ENCODE measurements around the gene NDUFB11.
A peak's percentile ranks its signal among the peaks of the same experiment; 100 is the strongest.

NDUFB11 gene

DNA sequence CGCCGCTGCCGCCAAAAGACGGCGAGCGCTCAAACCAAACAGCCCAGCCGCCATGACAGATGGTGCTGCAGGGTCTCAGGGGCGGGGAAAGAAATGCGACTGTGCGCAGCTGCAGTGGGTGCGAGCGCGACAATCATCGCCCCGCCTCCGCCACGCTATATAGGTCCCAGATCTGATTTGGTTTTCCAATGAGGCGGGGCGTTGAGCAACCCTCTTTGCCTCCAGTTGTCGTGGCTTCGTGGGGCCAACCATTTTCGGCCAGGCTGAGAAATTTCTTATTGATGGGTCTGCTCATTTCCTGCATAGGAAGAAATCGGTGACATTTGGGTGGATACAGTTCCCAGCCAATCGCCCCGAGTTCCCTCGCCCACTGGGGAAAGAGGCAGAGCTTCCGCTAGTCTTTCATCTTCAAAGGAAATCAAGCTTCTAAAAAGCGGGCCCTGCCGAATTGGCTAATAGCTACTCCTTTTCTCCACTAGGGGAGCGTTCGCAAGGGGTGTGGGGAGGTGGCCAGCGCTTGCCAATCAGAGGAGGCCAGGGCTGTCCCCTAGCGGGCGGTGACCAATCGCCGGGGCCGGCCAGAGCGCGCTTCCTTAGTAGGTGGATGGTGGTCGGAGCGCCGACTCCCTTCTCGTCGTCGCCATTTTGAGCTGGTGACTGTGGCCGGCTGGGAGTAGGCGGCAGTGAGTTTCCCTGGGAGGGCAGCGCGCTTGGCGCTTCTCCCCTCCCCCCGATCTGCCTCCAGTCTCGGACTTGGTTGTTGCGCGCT lies at the start of gene NDUFB11, which contains the start of gene RBM10:
Gene NDUFB11, minus strand, starts transcription at position 77 of the 769 bp plus-strand sequence. Its CDS starts 23 bp downstream, at position 54.
Gene RBM10, plus strand, starts transcription at position 596 of the 769 bp plus-strand sequence. CDS start 2,261 bp downstream, outside the sequence.
- DNase-seq (ENCODE audit: low read depth), result peak; percentile 76

DNA sequence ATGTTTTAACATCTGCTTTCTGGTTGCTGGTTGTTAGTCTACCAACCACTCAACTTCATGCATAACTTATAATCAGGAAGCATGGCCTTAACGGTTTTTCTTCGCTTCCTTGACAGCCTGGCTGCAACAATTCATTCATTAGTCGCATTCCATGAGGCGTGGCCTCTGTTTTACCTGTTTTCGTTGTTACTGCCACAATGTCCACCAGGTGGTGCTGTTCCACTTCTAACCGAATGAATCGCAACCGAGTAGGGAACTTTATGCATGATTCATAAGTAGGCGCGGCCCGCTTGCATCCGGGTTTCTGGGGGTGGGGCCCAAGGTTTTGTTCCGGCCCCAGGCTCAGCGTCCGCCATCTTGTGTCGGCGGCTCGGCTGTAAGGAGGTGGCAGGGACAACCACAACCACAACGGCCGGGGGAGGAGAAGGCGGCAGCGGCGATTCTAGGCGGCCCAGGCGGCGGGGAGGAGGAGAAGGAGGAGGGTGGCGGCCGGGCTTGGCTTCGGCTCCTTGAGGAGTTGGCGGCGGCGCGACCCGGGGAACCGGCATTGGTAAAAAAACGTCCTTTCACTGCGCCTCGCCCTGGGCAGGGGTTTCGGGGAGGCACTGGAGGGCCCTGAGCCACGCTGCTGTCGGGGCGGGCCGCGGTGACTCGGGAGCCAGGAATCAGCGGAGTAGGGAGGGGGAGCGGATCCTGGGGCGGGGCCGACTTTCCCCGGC lies 49.1 kb upstream of the NDUFB11 start, which contains the start of gene UBA1:
Gene UBA1, plus strand, starts transcription at position 355 of the 719 bp plus-strand sequence. CDS start 4,974 bp downstream, outside the sequence.
- peak; percentile 85 for DNase-seq (ENCODE audit: low read depth)

DNA sequence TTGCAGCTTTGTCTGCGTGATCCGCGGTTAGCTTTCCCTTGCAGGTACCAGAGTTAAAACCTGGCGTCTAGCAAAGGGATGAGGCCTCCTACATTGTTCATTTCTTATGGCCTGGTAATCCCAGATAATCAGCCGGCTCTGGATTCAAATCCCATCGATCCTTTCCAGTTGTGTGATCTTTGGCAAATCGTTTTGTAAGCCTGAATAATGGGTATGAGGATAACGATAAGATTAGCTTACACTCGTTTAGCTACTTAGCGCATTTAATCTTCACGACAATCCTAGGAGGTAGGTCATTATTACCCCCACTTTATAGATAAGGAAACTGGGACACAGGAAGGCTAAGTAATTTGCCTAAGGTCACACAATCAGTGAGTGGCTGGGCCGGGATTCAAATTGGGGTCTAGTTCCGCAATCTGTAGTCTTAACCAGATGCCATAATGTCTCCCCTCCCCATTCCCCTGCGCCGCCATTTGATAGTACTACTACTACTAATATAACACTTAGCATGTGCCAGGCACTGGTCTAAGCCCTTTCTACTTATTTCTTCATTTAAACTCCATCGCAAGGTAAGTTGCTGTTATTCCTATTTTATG lies 47.4 kb upstream of the NDUFB11 start:
- no peak for DNase-seq (ENCODE audit: low read depth)

DNA sequence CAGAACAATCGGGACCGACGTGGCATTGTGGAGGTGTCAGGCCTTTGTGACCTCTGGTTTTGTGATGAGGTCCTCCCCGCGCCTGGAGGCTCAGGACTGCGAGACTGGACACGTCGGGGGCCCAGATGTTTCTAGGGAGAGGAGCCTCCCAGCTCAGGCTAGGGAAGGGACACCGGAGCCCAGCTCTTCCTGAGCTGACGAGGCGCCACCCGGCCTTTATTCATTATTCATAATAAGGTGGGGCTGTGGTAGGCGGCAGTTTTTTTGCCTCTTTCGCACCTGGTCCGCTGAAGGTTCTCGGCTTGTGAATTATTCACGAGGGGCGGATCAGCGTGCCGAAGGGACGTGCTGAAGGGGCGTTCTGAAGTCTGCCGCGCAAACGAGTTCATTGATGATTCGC lies 46.8 kb upstream of the NDUFB11 start:
- peak; percentile 22 for DNase-seq (ENCODE audit: low read depth)

DNA sequence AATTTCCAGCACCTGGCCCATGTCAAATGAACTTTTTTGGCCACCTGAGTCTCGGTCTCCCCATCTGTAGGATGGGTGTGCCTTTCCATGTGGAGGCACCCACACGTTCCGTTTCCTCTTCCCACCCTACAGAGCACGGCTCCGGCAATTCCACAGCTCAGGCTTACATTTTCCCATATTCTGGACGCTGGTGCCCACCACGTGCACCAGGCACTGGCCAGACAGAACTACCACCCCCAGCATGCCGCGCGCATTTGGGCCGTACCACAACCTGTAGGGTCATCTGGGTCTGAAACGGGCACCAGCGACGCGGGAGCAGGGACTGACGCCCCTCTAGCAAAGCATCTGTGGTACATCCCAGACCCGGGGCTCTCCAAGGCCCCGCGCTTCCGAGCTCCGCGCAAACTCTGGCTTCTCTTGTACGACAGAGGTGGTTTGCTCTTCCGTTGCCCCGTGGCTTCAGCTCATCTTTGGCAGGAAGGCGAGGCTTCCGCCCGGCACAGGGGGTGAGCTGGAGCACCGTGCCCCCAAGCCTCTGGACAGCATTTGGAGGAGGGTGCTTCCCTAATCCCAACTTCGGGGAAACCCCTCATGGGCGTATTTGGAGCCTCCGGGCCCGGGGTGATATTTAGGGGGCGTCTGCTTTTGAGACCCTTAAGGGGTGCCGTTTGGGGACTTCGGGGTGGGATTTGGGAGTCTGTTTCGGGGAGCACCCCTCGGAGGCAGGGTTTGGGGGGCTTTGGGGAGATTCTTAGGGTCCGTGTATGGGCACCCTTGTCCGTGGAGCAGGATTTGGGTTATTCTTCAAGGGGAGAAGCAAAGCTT lies 46.2 kb upstream of the NDUFB11 start:
- peak; percentile 60 for DNase-seq (ENCODE audit: low read depth)

DNA sequence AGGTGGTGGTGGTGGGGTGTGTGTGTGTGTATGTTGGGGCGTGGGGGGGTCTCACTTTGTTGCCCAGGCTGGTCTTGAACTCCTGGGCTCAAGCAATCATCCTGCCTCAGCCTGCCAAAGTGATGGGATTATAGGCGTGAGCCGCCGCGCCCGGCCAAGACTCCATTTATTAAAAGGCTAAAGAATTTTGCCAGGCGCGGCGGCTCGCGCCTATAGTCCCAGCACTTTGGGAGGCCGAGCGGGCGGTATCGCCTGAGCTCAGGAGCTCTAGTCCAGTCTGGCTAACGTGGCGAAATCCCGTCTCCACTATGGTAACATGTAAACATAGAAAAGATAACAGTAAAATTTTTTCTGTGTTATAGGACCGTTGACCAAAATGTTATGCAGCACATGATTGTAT lies 45.4 kb upstream of the NDUFB11 start:
- DNase-seq (ENCODE audit: low read depth), result no peak

DNA sequence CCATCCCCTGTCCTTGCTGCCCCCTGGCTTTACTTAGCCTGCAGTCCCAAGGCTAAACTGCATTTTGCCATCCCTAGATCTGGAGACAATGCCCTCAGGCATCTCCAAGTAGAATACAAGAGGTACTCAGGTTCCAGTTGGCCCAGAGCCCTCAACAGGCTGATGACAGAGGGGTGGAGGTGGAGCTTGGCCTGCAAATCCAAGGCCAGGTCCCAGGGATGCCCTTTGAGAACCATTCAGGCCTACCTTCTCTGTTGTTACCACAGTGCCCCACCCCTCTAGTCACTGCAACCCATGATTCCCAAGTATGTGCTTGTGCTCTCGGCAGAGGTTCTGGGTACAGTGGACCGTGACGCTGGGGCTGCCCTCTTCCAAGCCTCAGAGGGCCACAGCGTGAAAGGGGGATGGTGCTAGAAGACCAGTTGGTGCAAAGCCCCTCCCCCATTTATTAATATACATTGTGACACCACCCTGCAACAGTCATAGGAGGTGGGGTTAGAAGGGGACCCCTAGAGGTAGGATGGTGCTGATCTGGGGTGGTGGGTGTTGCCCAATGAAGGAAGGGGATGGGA lies 42.7 kb upstream of the NDUFB11 start:
- no peak for DNase-seq (ENCODE audit: low read depth)

DNA sequence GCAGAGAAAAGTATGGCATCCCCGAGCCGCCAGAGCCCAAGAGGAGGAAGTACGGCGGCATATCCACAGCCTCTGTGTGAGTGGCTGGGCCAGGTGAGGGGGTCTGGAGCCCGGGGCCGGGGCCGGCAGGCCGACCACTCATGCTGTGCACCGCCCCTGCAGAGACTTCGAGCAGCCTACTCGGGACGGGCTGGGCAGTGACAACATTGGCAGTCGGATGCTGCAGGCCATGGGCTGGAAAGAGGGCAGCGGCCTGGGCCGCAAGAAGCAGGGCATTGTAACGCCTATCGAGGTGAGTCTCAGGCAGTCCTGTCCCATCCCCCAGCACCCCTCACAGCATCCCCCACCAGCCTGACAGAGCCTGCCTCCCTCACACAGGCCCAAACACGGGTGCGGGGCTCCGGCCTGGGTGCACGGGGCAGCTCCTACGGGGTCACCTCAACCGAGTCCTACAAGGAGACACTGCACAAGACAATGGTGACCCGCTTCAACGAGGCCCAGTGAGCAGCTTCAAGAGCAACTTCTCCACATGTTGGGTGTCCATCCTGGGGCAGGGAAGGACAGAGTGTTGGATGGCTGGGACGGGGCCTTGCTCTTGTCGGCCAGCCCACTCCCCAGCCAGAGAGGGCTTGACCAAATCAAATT lies 41.7 kb upstream of the NDUFB11 start:
- DNase-seq (ENCODE audit: low read depth), result no peak

DNA sequence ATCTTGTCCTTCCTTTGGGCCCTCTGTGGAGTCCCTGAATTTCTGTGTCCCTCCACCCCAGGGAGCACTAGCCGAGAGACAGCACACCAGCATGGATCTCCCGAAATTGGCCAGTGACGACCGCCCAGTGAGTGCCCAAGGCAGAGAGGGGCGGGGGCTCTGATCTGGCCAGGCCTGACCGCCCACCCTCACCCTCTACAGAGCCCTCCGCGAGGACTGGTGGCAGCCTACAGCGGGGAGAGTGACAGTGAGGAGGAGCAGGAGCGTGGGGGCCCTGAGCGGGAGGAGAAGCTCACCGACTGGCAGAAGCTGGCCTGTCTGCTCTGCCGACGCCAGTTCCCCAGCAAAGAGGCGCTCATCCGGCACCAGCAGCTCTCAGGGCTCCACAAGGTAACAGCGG lies 40.7 kb upstream of the NDUFB11 start:
- no peak for DNase-seq (ENCODE audit: low read depth)

DNA sequence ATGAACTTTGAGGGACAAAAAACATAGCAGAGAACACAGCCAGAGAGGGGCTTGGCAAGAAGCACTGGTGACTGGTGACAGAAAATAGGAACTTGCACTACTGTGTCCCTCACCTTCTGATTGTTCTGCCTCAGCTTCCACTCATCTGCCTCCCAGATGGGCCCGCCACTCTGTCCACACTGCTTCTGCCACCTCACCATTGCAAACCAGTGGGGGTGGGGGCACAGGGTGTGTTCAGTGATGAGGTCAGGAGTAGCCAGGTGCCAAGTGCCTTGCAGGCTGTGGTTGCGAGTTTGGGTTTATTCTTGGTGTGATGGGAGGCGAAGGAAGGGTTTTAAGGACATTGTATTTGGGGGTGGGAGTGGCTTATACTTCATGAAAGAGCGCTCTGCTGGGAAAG lies 40.0 kb upstream of the NDUFB11 start:
- DNase-seq (ENCODE audit: low read depth), result no peak

DNA sequence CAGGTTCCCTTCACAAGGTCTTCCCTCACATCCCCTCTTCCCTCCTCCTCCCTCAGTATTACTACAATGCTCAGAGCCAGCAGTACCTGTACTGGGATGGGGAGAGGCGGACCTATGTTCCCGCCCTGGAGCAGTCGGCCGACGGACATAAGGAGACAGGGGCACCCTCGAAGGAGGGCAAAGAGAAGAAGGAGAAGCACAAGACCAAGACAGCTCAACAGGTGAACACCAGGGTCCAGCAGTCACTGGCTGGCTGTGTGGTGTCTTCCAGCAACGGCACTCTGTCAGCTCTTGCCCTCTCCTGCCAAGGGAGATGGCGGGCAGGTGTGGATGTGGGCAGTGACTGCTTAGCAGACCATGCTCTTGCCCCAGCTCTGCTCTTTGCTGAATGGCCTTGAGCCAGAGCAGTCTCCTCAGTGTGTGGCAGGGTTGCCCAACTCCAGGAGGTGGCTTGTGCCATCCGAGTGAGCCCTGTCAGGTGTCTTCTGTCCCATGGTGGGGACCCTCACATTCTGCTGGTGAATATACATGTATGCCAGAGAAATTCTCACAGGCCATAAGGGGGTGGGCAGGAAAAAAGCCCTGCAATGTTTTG lies 37.7 kb upstream of the NDUFB11 start:
- DNase-seq (ENCODE audit: low read depth), result no peak

DNA sequence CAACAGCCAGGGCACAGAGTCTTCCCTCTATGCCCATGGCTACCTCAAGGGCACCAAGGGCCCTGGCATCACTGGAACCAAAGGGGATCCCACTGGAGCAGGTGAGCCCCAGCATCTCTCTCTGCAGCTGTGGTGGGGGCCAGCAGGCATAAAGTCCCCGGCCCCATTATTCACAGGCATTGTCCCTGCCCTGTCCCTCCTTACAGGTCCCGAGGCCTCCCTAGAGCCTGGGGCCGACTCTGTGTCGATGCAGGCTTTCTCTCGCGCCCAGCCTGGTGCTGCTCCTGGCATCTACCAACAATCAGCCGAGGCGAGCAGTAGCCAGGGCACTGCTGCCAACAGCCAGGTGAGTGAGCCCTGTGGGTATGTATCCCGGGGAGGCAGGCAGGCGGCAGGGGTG lies 36.8 kb upstream of the NDUFB11 start:
- DNase-seq (ENCODE audit: low read depth), result no peak

DNA sequence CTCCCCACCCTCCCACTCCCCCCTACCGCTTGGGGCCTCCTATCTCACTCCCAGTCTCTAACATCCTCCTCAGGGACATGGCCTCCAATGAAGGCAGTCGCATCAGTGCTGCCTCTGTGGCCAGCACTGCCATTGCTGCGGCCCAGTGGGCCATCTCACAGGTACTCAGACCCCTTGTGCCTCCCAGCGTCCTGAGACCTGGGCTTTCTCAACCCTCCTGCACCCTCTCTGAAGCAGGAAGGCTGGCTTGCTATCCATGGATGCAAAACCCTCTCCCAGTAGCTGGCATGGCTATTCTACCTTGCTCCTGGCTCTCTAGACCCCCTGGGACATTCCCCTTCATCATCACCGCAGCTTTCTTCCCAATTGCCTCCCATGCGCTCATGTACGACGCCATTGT lies 35.8 kb upstream of the NDUFB11 start:
- DNase-seq (ENCODE audit: low read depth), result no peak

DNA sequence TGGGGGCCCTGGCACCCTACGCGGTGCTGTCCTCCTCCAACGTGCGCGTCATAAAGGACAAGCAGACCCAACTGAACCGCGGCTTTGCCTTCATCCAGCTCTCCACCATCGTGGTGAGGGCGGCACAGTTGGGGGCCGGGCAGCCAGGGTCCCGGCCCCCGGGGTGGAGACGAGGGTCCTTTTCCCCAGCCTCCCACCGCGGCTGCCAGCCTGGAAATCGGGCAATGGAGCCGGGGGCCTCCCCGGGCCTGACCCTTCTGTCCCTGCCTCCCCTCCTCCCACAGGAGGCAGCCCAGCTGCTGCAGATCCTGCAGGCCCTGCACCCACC lies 35.4 kb upstream of the NDUFB11 start:
- DNase-seq (ENCODE audit: low read depth), result no peak

DNA sequence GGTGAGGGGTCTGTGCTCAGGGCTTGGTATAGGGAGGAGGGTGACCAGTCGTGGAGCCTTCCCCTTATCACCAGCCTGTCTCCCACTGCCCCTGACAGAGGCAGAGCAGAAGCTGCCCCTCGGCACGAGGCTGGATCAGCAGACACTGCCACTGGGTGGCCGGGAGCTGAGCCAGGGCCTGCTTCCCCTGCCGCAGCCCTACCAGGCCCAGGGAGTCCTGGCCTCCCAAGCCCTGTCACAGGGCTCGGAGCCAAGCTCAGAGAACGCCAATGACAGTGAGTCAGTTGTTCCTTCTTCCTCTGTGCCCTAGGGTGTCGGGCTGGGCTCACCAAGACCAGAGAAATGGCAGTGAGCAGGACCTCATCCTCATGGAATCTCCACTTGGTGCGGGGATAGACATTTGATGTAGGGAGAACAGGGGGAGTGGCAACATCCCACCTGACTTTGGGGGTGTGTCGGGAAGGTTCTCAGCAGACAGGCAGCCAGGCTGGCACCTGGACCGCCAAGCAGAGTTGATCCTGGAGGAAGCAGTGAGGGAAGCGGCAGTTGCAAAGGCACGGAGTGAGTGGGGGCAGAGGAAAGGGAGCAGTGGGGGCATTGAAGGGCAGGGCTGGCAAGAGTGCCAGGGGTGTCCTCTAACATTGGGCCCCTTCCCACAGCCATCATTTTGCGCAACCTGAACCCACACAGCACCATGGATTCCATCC lies 34.9 kb upstream of the NDUFB11 start:
- DNase-seq (ENCODE audit: low read depth), result no peak

DNA sequence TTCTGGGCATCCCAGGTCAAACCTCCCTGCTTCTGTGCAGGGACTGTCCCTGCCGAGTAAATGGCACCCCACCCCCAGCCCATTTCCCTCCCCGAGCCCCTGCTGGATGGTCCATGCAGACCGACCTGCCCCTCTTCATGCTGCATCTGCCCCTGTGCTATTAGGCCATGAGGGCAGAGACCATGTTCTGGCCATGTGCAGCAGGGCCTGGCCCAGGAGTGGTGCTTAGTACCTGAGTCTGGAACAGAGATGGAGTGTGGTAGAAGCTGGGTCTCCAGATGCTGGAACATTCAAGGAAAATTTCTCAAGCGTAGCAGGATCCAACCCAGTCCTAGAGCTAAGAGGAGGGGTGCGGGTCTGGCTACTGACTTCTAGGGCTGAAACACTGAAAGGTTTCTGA lies 33.8 kb upstream of the NDUFB11 start:
- no peak for DNase-seq (ENCODE audit: low read depth)

DNA sequence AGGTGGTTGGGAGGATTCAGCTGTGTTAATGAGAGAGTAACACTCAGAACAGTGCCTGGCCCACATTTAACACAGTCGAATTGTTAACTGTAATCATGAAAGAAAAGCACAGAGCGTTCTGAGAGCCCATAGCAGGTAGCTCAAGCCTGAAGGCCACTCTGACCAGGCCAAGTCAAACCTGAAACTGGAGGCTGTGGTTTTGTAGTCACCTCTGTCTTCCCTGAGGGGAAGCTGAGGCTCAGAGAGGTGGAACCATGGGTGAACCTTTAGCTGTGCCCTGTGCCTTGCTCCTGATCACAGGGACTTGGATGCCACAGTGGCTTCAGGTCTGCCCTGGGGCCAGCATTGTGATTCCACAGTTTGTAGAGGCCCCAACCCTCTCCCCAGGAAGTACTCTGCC lies 32.6 kb upstream of the NDUFB11 start:
- DNase-seq (ENCODE audit: low read depth), result no peak

DNA sequence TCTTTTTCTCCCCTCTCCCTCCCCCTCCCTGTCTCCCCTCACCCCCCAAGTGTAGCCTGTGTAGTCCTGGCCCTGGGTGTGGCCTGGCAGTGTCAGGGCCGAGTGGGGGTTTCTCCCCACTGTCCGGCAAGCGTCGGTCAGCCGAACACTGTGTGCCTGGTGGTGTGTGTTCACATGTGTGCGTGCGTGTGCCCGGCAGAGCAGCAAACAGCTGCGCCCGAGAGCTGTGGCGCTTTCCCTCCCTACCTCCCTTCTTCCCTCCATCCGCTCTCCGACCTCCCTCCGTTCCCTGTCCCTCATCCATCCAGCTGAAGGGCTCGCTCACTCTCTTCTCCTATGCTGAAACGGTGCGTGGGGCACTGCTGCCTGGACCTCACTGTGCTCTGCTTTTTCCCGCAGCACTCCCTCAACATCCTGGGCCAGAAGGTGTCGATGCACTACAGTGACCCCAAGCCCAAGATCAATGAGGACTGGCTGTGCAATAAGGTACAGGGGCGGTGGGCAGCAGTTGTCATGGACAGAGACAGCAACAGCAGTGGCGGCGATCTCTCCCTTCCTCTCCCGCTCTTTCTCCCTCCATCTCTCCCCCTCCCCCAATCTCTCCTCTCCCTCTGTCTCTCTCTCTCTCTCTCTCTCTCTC lies 31.7 kb upstream of the NDUFB11 start:
- DNase-seq (ENCODE audit: low read depth), result no peak

DNA sequence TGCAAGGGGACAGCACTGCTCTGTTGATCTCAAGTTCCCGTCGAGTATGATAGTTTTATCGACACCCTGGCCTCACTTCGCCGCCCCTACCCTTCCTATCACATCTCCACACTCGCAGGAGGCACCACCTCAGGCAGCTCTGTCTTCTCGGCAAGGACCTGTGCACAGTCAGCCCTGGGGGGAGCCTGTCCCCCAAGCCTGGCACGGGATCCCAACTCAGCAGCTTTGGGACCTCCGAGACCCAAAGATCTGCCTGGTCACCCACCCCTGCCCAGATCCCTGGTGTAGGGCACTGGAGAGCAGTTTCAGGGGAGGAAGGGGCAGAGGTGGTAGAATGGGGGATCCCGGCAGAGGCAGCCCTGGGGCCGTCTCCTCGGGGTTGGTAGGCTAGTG lies 31.1 kb upstream of the NDUFB11 start:
- DNase-seq (ENCODE audit: low read depth), result no peak

Data from stimulated activated CD8-positive, alpha-beta memory T cell treated with anti-CD3 and anti-CD28 coated beads, Interleukin-12 subunit alpha, Interleukin-12 subunit beta, amount 100 ng/mL, for 1 hour (primary cell).